ENCODE results near the gene CHPF.

The CHPF gene

DNA sequence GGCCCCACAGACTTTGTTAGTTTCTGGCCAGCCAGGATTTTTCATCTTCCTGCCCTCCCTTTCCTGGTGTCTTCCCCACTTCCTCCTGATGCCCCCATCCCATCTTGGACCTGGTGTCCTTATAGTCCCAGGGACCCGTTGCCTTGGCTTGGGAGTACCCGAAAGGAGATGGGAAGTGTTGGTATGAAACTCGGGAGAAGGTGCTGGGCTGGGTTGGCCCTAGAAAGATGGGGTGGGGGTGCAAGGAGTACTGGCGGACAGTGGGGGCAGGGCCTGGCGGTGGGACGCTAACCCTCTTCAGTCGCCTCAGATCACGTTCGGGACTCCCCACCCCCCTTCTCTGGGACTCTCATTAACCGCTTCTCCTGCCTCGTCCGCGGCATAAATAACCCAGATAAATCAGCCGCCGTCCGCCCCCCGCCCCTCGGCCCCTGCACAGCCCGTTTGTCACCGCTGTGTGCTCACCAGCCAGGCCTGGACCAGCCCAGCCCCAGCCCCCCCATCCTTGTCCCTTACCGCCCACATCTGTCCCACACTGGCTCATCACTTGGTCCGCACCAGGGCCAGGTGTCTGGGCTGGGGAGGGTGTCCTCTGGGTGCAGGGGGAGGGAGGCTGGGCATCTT is 33.0 kb downstream of the CHPF start (continued):
- no peak for TF ChIP-seq HIC1 (tag by site-specific recombination; IDR thresholded peaks at IDR 0.05)
- no peak for TF ChIP-seq PRDM4 (tag by site-specific recombination; IDR thresholded peaks at IDR 0.05)
- TF ChIP-seq ZNF549 (tag by site-specific recombination; IDR thresholded peaks at IDR 0.05), result no peak

GRCh38 chr2:219509780-219510511 is 33.7 kb downstream of the CHPF start:
- CTCF ChIA-PET, result interaction anchor here (0.5 to 9.5 kb wide), 30 partner anchors 9 to 1760 kb away, joined by 3 to 150 read pairs (median 4); partner anchors contain the start of genes DNPEP, GMPPA and STK16
- H3K36me3 ChIP-seq (ENCODE audit: control insufficient read depth in 2 of 2, insufficient read depth in 1 of 2, low read length in 2 of 2), result peaks cover 0 to 26% of the 10 kb centered on the region in 2 experiments; a peak in 1 of 3 replicates
- H3K4me3 ChIP-seq (ENCODE audit: low read depth, low read length), result peak overlapping the region; percentile 25
- POLR2A ChIA-PET, result interaction anchor here (0.5 to 2.0 kb wide), 6 partner anchors 10 to 262 kb away, joined by 3 to 21 read pairs (median 6); partner anchors contain the start of gene GMPPA
- no peaks in the 10 kb centered on the region for H3K9me3 ChIP-seq (ENCODE audit: control insufficient read depth, insufficient read depth, low read depth, low read length)
- no peak overlapping the region for H3K27ac ChIP-seq (ENCODE audit: extremely low read depth, low read depth, low read length)
- peaks cover 2% of the 10 kb centered on the region for H3K4me1 ChIP-seq (ENCODE audit: control insufficient read depth, insufficient read depth, low read length)
- no peak for TF ChIP-seq BCL11A (tag by site-specific recombination; IDR thresholded peaks at IDR 0.05; ENCODE audit: low read depth)
- no peak for TF ChIP-seq ZSCAN23 (tag by site-specific recombination; IDR thresholded peaks at IDR 0.05)
- TF ChIP-seq ZNF473 (tag by site-specific recombination; IDR thresholded peaks at IDR 0.05), result no peak
- no peak for TF ChIP-seq WT1 (tag by site-specific recombination; IDR thresholded peaks at IDR 0.05)
- TF ChIP-seq ZNF514 (tag by site-specific recombination; IDR thresholded peaks at IDR 0.05), result no peak
- TF ChIP-seq ZNF707 (tag by site-specific recombination; IDR thresholded peaks at IDR 0.05), result no peak
- TF ChIP-seq ZNF670 (tag by site-specific recombination; IDR thresholded peaks at IDR 0.05; ENCODE audit: low read depth), result no peak
- TF ChIP-seq ZNF335 (tag by site-specific recombination; conservative IDR thresholded peaks at IDR 0.05), result peak; percentile 45
- no peak for TF ChIP-seq ZNF529 (tag by site-specific recombination; IDR thresholded peaks at IDR 0.05; ENCODE audit: insufficient replicate concordance)
- TF ChIP-seq ZNF292 (tag by site-specific recombination; IDR thresholded peaks at IDR 0.05; ENCODE audit: borderline replicate concordance, low read depth), result no peak
- TF ChIP-seq ZNF223 (tag by site-specific recombination; IDR thresholded peaks at IDR 0.05), result no peak
- TF ChIP-seq HOXA7 (CRISPR knock-in tag; IDR thresholded peaks at IDR 0.05; ENCODE audit: borderline replicate concordance), result no peak
- no peak for TF ChIP-seq ZNF830 (tag by site-specific recombination; IDR thresholded peaks at IDR 0.05; ENCODE audit: low read depth)
- no peak for TF ChIP-seq ZNF677 (tag by site-specific recombination; IDR thresholded peaks at IDR 0.05)
- TF ChIP-seq IKZF3 (tag by site-specific recombination; IDR thresholded peaks at IDR 0.05), result no peak
- no peak for TF ChIP-seq TRIM28 (IDR thresholded peaks at IDR 0.05; ENCODE audit: borderline replicate concordance, low read length)
- no peak for TF ChIP-seq ZNF561 (tag by site-specific recombination; IDR thresholded peaks at IDR 0.05; ENCODE audit: borderline replicate concordance)
- TF ChIP-seq PRDM10 (tag by site-specific recombination; IDR thresholded peaks at IDR 0.05), result 0 out of 2 replicates have a peak, but pooled peaks have one; percentile 10
- TF ChIP-seq, protein P1, sequence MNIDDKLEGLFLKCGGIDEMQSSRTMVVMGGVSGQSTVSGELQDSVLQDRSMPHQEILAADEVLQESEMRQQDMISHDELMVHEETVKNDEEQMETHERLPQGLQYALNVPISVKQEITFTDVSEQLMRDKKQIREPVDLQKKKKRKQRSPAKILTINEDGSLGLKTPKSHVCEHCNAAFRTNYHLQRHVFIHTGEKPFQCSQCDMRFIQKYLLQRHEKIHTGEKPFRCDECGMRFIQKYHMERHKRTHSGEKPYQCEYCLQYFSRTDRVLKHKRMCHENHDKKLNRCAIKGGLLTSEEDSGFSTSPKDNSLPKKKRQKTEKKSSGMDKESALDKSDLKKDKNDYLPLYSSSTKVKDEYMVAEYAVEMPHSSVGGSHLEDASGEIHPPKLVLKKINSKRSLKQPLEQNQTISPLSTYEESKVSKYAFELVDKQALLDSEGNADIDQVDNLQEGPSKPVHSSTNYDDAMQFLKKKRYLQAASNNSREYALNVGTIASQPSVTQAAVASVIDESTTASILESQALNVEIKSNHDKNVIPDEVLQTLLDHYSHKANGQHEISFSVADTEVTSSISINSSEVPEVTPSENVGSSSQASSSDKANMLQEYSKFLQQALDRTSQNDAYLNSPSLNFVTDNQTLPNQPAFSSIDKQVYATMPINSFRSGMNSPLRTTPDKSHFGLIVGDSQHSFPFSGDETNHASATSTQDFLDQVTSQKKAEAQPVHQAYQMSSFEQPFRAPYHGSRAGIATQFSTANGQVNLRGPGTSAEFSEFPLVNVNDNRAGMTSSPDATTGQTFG (tag by site-specific recombination; IDR thresholded peaks at IDR 0.05; ENCODE audit: borderline replicate concordance), result no peak

Measured in HEK293 (cell line).